DMS114 treated with DMSO at 0.1 percent for 48 hours (cell line): ENCODE measurements around the gene COA1.
"Not testable (repeated sequence)": the region's sequence is repeated elsewhere in the genome, so short reads cannot be mapped to it uniquely, and the experiment has no call there.

ENCODE experiments used
- DNase-seq: peaks from one replicate; lab custom pipeline; 2025; ENCODE audit not compliant: unreplicated experiment; lab: John Stamatoyannopoulos, UW

Gene COA1

GRCh38 chr7:43693687-43694398, 35.5 kb downstream of the COA1 start:
- DNase-seq: no peak

GRCh38 chr7:43692582-43693373, 36.5 kb downstream of the COA1 start:
- DNase-seq: no peak

- no peak for DNase-seq
Measured at GRCh38 chr7:43691611-43692010, 37.7 kb downstream of the COA1 start.

GRCh38 chr7:43689115-43689514, 40.2 kb downstream of the COA1 start:
- no peak for DNase-seq

GRCh38 chr7:43687866-43688265, 41.5 kb downstream of the COA1 start:
- DNase-seq: not testable (repeated sequence)

GRCh38 chr7:43686991-43687390, 42.3 kb downstream of the COA1 start:
- no peak for DNase-seq

- no peak for DNase-seq
Measured at GRCh38 chr7:43680736-43681135, 48.6 kb downstream of the COA1 start.

GRCh38 chr7:43679210-43680068, 49.9 kb downstream of the COA1 start:
- DNase-seq: no peak

- DNase-seq: no peak
Measured at GRCh38 chr7:43678315-43678714, 51.0 kb downstream of the COA1 start.

GRCh38 chr7:43677864-43678263, 51.5 kb downstream of the COA1 start:
- no peak for DNase-seq

- no peak for DNase-seq
Measured at GRCh38 chr7:43674559-43675436, 54.5 kb downstream of the COA1 start.

GRCh38 chr7:43673243-43673976, 55.9 kb downstream of the COA1 start:
- DNase-seq: not testable (repeated sequence)

GRCh38 chr7:43671521-43671920, 57.8 kb downstream of the COA1 start:
- no peak for DNase-seq

GRCh38 chr7:43669286-43670081, 59.8 kb downstream of the COA1 start:
- no peak for DNase-seq

- DNase-seq: no peak
Measured at GRCh38 chr7:43668035-43668434, 61.3 kb downstream of the COA1 start.

- no peak for DNase-seq
Measured at GRCh38 chr7:43666938-43667337, 62.4 kb downstream of the COA1 start.

- DNase-seq: no peak
Measured at GRCh38 chr7:43664681-43665080, 64.6 kb downstream of the COA1 start.

- no peak for DNase-seq
Measured at GRCh38 chr7:43660141-43660540, 69.2 kb downstream of the COA1 start.

- no peak for DNase-seq
Measured at GRCh38 chr7:43659549-43659896, 69.8 kb downstream of the COA1 start.
